Activated CD8-positive, alpha-beta memory T cell treated with anti-CD3 and anti-CD28 coated beads for 1 hour (primary cell): ENCODE measurements around the gene RBM19.

Experiments used
- DNase-seq, 2 donors: peaks; one replicate each; pipeline ENCODE4 v3.0.0-alpha.2; 2020; ENCODE audit warnings: low read depth in 1 of 2; ENCODE audit errors: extremely low read depth in 1 of 2

Gene RBM19

GRCh38 chr12:113783811-113784210 lies 182.3 kb downstream of the RBM19 start:
- DNase-seq, result no peak

- no peak for DNase-seq
Measured at GRCh38 chr12:113782873-113783272, 183.3 kb downstream of the RBM19 start.

- DNase-seq, result no peak
Measured at GRCh38 chr12:113781415-113782198, 184.5 kb downstream of the RBM19 start.

- DNase-seq, result no peak
Measured at GRCh38 chr12:113779774-113780173, 186.4 kb downstream of the RBM19 start.

- DNase-seq, result no peak
Measured at GRCh38 chr12:113778432-113779132, 187.5 kb downstream of the RBM19 start.

- DNase-seq, result no peak
Measured at GRCh38 chr12:113777751-113778150, 188.4 kb downstream of the RBM19 start.

- no peak for DNase-seq
Measured at GRCh38 chr12:113776536-113776935, 189.6 kb downstream of the RBM19 start.

GRCh38 chr12:113774526-113774925 lies 191.6 kb downstream of the RBM19 start:
- DNase-seq, result no peak

- no peak for DNase-seq
Measured at GRCh38 chr12:113772505-113773030, 193.6 kb downstream of the RBM19 start.

GRCh38 chr12:113770389-113770865 lies 195.7 kb downstream of the RBM19 start:
- no peak for DNase-seq

- no peak for DNase-seq
Measured at GRCh38 chr12:113769305-113769704, 196.8 kb downstream of the RBM19 start.

- DNase-seq, result no peak
Measured at GRCh38 chr12:113768850-113769249, 197.3 kb downstream of the RBM19 start.

- no peak for DNase-seq
Measured at GRCh38 chr12:113766879-113767878, 198.9 kb downstream of the RBM19 start.
